ENCODE measurements around the gene ZNF384. TPM values are rescaled to one million over a fixed set of nuclear protein-coding genes. Genes with fewer than 3 reads are reported as not detected.

Gene ZNF384
- total and polyA plus RNA-seq, 10 donors: 18.9 to 79.8 (median 50.0) TPM

GRCh38 chr12:6694701-6695100 is 5.5 kb upstream of the ZNF384 start:
- TF ChIP-seq POLR2A (IDR thresholded peaks at IDR 0.05): no peak
- no peak for TF ChIP-seq POLR2AphosphoS5 (IDR thresholded peaks at IDR 0.05)
- TF ChIP-seq, protein P1, sequence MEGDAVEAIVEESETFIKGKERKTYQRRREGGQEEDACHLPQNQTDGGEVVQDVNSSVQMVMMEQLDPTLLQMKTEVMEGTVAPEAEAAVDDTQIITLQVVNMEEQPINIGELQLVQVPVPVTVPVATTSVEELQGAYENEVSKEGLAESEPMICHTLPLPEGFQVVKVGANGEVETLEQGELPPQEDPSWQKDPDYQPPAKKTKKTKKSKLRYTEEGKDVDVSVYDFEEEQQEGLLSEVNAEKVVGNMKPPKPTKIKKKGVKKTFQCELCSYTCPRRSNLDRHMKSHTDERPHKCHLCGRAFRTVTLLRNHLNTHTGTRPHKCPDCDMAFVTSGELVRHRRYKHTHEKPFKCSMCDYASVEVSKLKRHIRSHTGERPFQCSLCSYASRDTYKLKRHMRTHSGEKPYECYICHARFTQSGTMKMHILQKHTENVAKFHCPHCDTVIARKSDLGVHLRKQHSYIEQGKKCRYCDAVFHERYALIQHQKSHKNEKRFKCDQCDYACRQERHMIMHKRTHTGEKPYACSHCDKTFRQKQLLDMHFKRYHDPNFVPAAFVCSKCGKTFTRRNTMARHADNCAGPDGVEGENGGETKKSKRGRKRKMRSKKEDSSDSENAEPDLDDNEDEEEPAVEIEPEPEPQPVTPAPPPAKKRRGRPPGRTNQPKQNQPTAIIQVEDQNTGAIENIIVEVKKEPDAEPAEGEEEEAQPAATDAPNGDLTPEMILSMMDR (IDR thresholded peaks at IDR 0.05 in 8 of 11, conservative IDR thresholded peaks at IDR 0.05 in 3 of 11): no peak
- H3K36me3 ChIP-seq: no peaks in the 10 kb centered on the region
- 80 to 91% (median 86%) methylated on average over 9 of the region's 9 CpGs for WGBS, 5 donors
- DNase-seq: peak; percentile 72
- no peaks in the 10 kb centered on the region for H3K9me3 ChIP-seq
- peaks cover 0 to 27% (median 18%) of the 10 kb centered on the region in 7 donors for H3K27me3 ChIP-seq (replicated peaks in 1 of 7)
- H3K4me1 ChIP-seq: peaks cover 9 to 65% (median 45%) of the 10 kb centered on the region in 6 donors
- no peak overlapping the region for H3K27ac ChIP-seq
- intact Hi-C loops (cut with DNase I; ENCODE audit: low total_unique reads): no loop called here
- H3K4me3 ChIP-seq: no peak overlapping the region

- H3K4me3 ChIP-seq: no peak overlapping the region
- intact Hi-C loops (cut with DNase I; ENCODE audit: low total_unique reads): no loop called here
- 77 to 84% (median 81%) methylated on average over 4 of the region's 4 CpGs for WGBS, 5 donors
- no peak overlapping the region for H3K27ac ChIP-seq
- H3K36me3 ChIP-seq: no peaks in the 10 kb centered on the region
- H3K27me3 ChIP-seq (replicated peaks in 1 of 7): peaks cover 0 to 19% (median 9%) of the 10 kb centered on the region in 7 donors
- no peaks in the 10 kb centered on the region for H3K9me3 ChIP-seq
- DNase-seq: peak; percentile 50
- peaks cover 9 to 60% (median 43%) of the 10 kb centered on the region in 6 donors for H3K4me1 ChIP-seq
- TF ChIP-seq POLR2AphosphoS5 (IDR thresholded peaks at IDR 0.05) (no peak), POLR2A (IDR thresholded peaks at IDR 0.05) (no peak)
- TF ChIP-seq, protein P1 (IDR thresholded peaks at IDR 0.05 in 8 of 11, conservative IDR thresholded peaks at IDR 0.05 in 3 of 11): no peak
Measured at GRCh38 chr12:6693832-6694355, 4.7 kb upstream of the ZNF384 start.

- 54 to 80% (median 72%) methylated on average over 2 of the region's 2 CpGs for WGBS, 5 donors
- H3K27ac ChIP-seq: no peak overlapping the region
- TF ChIP-seq POLR2AphosphoS5 (IDR thresholded peaks at IDR 0.05): no peak
- no peak for TF ChIP-seq POLR2A (IDR thresholded peaks at IDR 0.05)
- TF ChIP-seq, protein P1 (IDR thresholded peaks at IDR 0.05 in 8 of 11, conservative IDR thresholded peaks at IDR 0.05 in 3 of 11): no peak
Measured at GRCh38 chr12:6692888-6693287, 3.7 kb upstream of the ZNF384 start.

DNA sequence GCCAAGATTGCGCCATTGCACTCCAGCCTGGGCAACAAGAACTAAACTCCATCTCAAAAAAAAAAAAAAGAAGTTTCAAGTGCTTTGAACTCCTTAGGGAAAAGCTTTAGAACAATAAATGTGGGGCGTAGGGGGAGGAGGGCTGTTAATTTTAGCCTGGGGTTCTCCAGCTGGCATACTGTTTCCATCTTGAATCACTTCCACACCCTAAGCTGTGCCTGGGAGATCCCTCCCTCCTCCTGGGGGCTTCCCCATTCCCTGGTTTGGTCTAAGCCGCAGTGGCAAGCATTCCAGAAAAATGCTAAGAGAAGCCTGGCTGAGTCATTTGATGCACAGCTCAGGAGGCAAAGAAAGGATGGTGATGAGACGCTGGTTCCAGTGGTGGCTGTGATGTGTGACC is 2.3 kb upstream of the ZNF384 start:
- intact Hi-C loops (cut with DNase I; ENCODE audit: low total_unique reads): no loop called here
- Histone ChIP-seq H3K4me3 (no peak overlapping the region), H3K36me3 (peaks cover 0 to 11% (median 0%) of the 10 kb centered on the region in 6 donors), H3K9me3 (no peaks in the 10 kb centered on the region), H3K4me1 (peaks cover 30 to 64% (median 47%) of the 10 kb centered on the region in 6 donors), H3K27me3 (replicated peaks in 1 of 7) (no peaks in the 10 kb centered on the region), H3K27ac (no peak overlapping the region)
- no peak for TF ChIP-seq POLR2A (IDR thresholded peaks at IDR 0.05)
- TF ChIP-seq POLR2AphosphoS5 (IDR thresholded peaks at IDR 0.05): no peak
- peak; percentile 30 for DNase-seq
- 84 to 88% (median 86%) methylated on average over 4 of the region's 4 CpGs for WGBS, 5 donors

More at GRCh38 chr12:6692888-6693287, 3.7 kb upstream of the ZNF384 start:
- peak; percentile 37 for DNase-seq
- Histone ChIP-seq H3K27me3 (replicated peaks in 1 of 7) (peaks cover 0 to 9% (median 2%) of the 10 kb centered on the region in 7 donors), H3K36me3 (no peaks in the 10 kb centered on the region), H3K4me1 (peaks cover 17 to 64% (median 47%) of the 10 kb centered on the region in 6 donors), H3K4me3 (no peak overlapping the region), H3K9me3 (no peaks in the 10 kb centered on the region)
- intact Hi-C loops (cut with DNase I; ENCODE audit: low total_unique reads): no loop called here
